HepG2 (cell line): Measurements from ENCODE around the gene ETFA. TPM values are rescaled to one million over a fixed set of nuclear protein-coding genes. Genes with fewer than 3 reads are reported as not detected.
A peak's percentile ranks its signal among the peaks of the same experiment; 100 is the strongest.

Experiments
- ARID4A ChIP-seq: sonication (generic); formaldehyde crosslinking; IDR thresholded peaks from 2 replicates; pipeline ENCODE4 v1.5.0; 2020; ENCODE audit warnings: mild to moderate bottlenecking, missing genetic modification reagents, borderline replicate concordance
- KDM1A ChIP-seq: IDR thresholded peaks from 2 replicates; pipeline ENCODE4 v1.6.1; 2016; ENCODE audit warnings: missing compliant biosample characterization
- KLF12 ChIP-seq: sonication (generic); formaldehyde crosslinking; IDR thresholded peaks from 2 replicates; pipeline ENCODE4 v1.4.0; 2020; ENCODE audit warnings: missing genetic modification reagents, borderline replicate concordance
- MIER3 ChIP-seq: IDR thresholded peaks from 2 replicates; pipeline ENCODE4 v1.6.1; 2016; ENCODE audit warnings: missing compliant biosample characterization, borderline replicate concordance
- MXD4 ChIP-seq: IDR thresholded peaks from 2 replicates; pipeline ENCODE4 v1.6.1; 2016; ENCODE audit warnings: mild to moderate bottlenecking, missing biosample characterization, missing genetic modification reagents
- NR2F2 ChIP-seq: IDR thresholded peaks from 2 replicates; pipeline ENCODE4 v1.6.1; 2012; ENCODE audit warnings: low read depth, inconsistent platforms, borderline replicate concordance
- ONECUT2 ChIP-seq: sonication (generic); formaldehyde crosslinking; IDR thresholded peaks from 2 replicates; pipeline ENCODE4 v1.4.0; 2020; ENCODE audit warnings: missing genetic modification reagents
- RERE ChIP-seq: IDR thresholded peaks from 2 replicates; pipeline ENCODE4 v1.6.1; 2016; ENCODE audit warnings: low read depth, missing genetic modification reagents, missing compliant biosample characterization
- RXRB ChIP-seq: IDR thresholded peaks from 2 replicates; pipeline ENCODE4 v1.6.1; 2016; ENCODE audit warnings: borderline replicate concordance, missing genetic modification reagents, missing compliant biosample characterization
- TBX2 ChIP-seq: sonication (generic); formaldehyde crosslinking; IDR thresholded peaks from 2 replicates; pipeline ENCODE4 v1.5.0; 2020; ENCODE audit warnings: missing genetic modification reagents, mild to moderate bottlenecking, borderline replicate concordance
- THAP8 ChIP-seq: sonication (generic); formaldehyde crosslinking; IDR thresholded peaks from 2 replicates; pipeline ENCODE4 v1.5.1; 2020; ENCODE audit warnings: missing genetic modification reagents, mild to moderate bottlenecking, borderline replicate concordance
- ZNF138 ChIP-seq: sonication (generic); formaldehyde crosslinking; IDR thresholded peaks from 2 replicates; pipeline ENCODE4 v1.5.0; 2020; ENCODE audit warnings: mild to moderate bottlenecking, low read depth, missing genetic modification reagents
- ZNF335 ChIP-seq: sonication (generic); formaldehyde crosslinking; IDR thresholded peaks from 2 replicates; pipeline ENCODE4 v1.4.0; 2020; ENCODE audit warnings: missing genetic modification reagents
- ZNF749 ChIP-seq: sonication (generic); formaldehyde crosslinking; IDR thresholded peaks from 2 replicates; pipeline ENCODE4 v1.8.0; 2022; ENCODE audit warnings: mild to moderate bottlenecking, missing genetic modification reagents, moderate library complexity, borderline replicate concordance
- ZSCAN12 ChIP-seq: sonication (generic); formaldehyde crosslinking; IDR thresholded peaks from 2 replicates; pipeline ENCODE4 v1.9.0; 2021; ENCODE audit warnings: mild to moderate bottlenecking, missing genetic modification reagents
- polyA plus RNA-seq, 8 experiments: library from polyadenylated mRNA; depleted of rRNA in 3 of 8; stranded (reverse) in 7 of 8; unstranded in 1 of 8; fragments of >200 nt; fragmentation: Illumina TruSeq in 4 of 8; extraction: Trizol in 4 of 8; gene quantifications; 2 replicates each; pipeline versions ENCODE4 v1.2.1 to v1.2.3, GENCODE V29; 2011 to 2016; ENCODE audit warnings: low read depth in 4 of 8, missing spikeins in 1 of 8, mixed read lengths in 1 of 8; ENCODE audit not compliant: insufficient read depth in 1 of 8
- total RNA-seq, 5 experiments: library from RNA; depleted of rRNA; stranded (reverse); fragments of >200 nt; fragmentation: Illumina TruSeq; extraction: Trizol; gene quantifications; 2 replicates each; pipeline ENCODE4 v1.2.3, GENCODE V29; 2016; ENCODE audit warnings: low read depth in 1 of 5
- TF ChIP-seq, protein P1 (sequence below): sonication (generic); formaldehyde crosslinking; IDR thresholded peaks from 2 replicates; pipeline ENCODE4 v1.4.0; 2020; ENCODE audit warnings: missing genetic modification reagents

Gene ETFA
- total and polyA plus RNA-seq, 2 of the 13 experiments (the other 11 are each of a cell fraction or from before 2014, with no cell fraction given), result 291 to 396 TPM

GRCh38 chr15:76336254-76337058 lies 25.2 kb upstream of the ETFA start, which contains the start of gene ISL2 (continued):
- peak; percentile 59; the same call in 1 of the 2 replicates for TF ChIP-seq THAP8
- TF ChIP-seq NR2F2, result no peak
- TF ChIP-seq KLF12 (CRISPR knock-in tag), result no peak; the same call in 1 of the 2 replicates
- TF ChIP-seq RERE (CRISPR knock-in tag), result no peak; the same call in none of the 2 replicates
- 0 out of 2 replicates have a peak, but pooled peaks have one; percentile 28 for TF ChIP-seq KDM1A
- TF ChIP-seq ZNF335 (CRISPR knock-in tag), result peak; percentile 46; the same call in 1 of the 2 replicates
- peak; percentile 55; the same call in 1 of the 2 replicates for TF ChIP-seq MXD4
- TF ChIP-seq ARID4A (CRISPR knock-in tag), result peak; percentile 76; the same call in 1 of the 2 replicates
- TF ChIP-seq MIER3 (CRISPR knock-in tag), result no peak; the same call in 1 of the 2 replicates
- no peak for TF ChIP-seq ZNF138 (CRISPR knock-in tag)
- TF ChIP-seq, protein P1, sequence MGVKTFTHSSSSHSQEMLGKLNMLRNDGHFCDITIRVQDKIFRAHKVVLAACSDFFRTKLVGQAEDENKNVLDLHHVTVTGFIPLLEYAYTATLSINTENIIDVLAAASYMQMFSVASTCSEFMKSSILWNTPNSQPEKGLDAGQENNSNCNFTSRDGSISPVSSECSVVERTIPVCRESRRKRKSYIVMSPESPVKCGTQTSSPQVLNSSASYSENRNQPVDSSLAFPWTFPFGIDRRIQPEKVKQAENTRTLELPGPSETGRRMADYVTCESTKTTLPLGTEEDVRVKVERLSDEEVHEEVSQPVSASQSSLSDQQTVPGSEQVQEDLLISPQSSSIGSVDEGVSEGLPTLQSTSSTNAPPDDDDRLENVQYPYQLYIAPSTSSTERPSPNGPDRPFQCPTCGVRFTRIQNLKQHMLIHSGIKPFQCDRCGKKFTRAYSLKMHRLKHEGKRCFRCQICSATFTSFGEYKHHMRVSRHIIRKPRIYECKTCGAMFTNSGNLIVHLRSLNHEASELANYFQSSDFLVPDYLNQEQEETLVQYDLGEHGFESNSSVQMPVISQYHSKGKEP, result no peak
- peak; percentile 60; the same call in 1 of the 2 replicates for TF ChIP-seq TBX2 (CRISPR knock-in tag)
- no peak for TF ChIP-seq ONECUT2
- TF ChIP-seq RXRB, result peak; percentile 72; the same call in 1 of the 2 replicates
- TF ChIP-seq ZNF749 (CRISPR knock-in tag), result no peak
- no peak for TF ChIP-seq ZSCAN12 (CRISPR knock-in tag)
